Activated CD4-positive, alpha-beta memory T cell treated with anti-CD3 and anti-CD28 coated beads for 36 hours (primary cell): Measurements from ENCODE around the gene TGFBR2. TPM values are rescaled to one million over a fixed set of nuclear protein-coding genes. Genes with fewer than 3 reads are reported as not detected.

ENCODE experiments used
- CTCF ChIA-PET: fragments of 350-600 bp; sonication (Branson Sonifier 250); formaldehyde crosslinking; loops from one replicate; lab custom pipeline; 2021; ENCODE audit warnings: antibody characterized with exemption, inconsistent platforms; lab: Charles Lee
- POLR2A ChIA-PET: fragments of 350-600 bp; sonication (Branson Sonifier 250); formaldehyde crosslinking; loops from one replicate; lab custom pipeline; 2021; ENCODE audit warnings: antibody characterized with exemption; lab: Charles Lee
- DNase-seq: peaks from one replicate; pipeline ENCODE4 v3.0.0-alpha.2; 2020
- H3K27ac Mint-ChIP-seq: one replicate; pipeline ENCODE4 v1.8.0; 2021; ENCODE audit warnings: mixed read lengths
- H3K27me3 Mint-ChIP-seq: one replicate; pipeline ENCODE4 v1.8.0; 2021; ENCODE audit warnings: mixed read lengths
- H3K36me3 Mint-ChIP-seq: one replicate; pipeline ENCODE4 v1.8.0; 2021; ENCODE audit warnings: mixed read lengths
- H3K4me1 Mint-ChIP-seq: one replicate; pipeline ENCODE4 v1.8.0; 2021; ENCODE audit warnings: low read depth, mixed read lengths
- H3K4me3 Mint-ChIP-seq: one replicate; pipeline ENCODE4 v1.8.0; 2021; ENCODE audit warnings: mild to moderate bottlenecking, mixed read lengths
- H3K9me3 Mint-ChIP-seq: one replicate; pipeline ENCODE4 v1.8.0; 2021; ENCODE audit warnings: mixed read lengths
- intact Hi-C: fragments of 100-400 bp; cut with micrococcal nuclease; formaldehyde crosslinking; loops from one replicate; pipeline ENCODE4 v1.15.1; 2023
- total RNA-seq, 2 experiments: library from RNA; stranded (reverse); gene quantifications; one replicate each; pipeline ENCODE4 v1.2.3, GENCODE V29; 2021

Gene TGFBR2
- total RNA-seq, 2 experiments from 2014 or later, result 36.8 to 37.0 TPM

- peaks cover 4% of the 10 kb centered on the region for H3K4me1 Mint-ChIP-seq
- ChIA-PET CTCF (no interaction called here), POLR2A (interaction anchor here (1.1 kb wide), 1 partner anchor 10 kb away, joined by 5 read pairs; no protein-coding TSS in a partner anchor)
- peaks cover 1% of the 10 kb centered on the region for H3K36me3 Mint-ChIP-seq
- H3K4me3 Mint-ChIP-seq, result no peak overlapping the region
- H3K27me3 Mint-ChIP-seq, result no peaks in the 10 kb centered on the region
- DNase-seq, result no peak
- intact Hi-C loops, result no loop called here
- no peak overlapping the region for H3K27ac Mint-ChIP-seq
- H3K9me3 Mint-ChIP-seq, result peaks cover 7% of the 10 kb centered on the region
These were observed 102.1 kb downstream of the TGFBR2 start for GRCh38 chr3:30708472-30708871.

DNA sequence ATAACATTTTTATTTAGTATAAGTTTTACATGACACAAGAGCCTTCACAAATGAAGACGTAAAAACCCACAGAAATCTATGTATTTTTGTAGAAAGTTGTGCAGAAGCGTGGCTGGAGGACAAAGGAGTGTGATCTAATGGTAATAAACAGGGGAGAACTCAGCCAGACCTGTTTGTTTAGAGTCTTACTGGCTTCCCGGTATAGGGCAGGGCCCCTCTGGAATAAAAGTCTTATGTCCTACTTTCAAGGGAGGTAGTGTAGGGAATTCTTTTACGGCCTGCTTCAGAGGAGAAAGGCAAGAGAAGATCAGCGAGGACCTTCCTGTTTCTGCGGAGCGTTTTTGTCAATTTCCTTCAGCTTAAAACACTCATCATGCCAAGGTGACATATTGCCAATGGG is 103.6 kb downstream of the TGFBR2 start:
- ChIA-PET CTCF (no interaction called here), POLR2A (no interaction called here)
- Mint-ChIP-seq H3K4me1 (peaks cover 4% of the 10 kb centered on the region), H3K36me3 (peaks cover 1% of the 10 kb centered on the region), H3K9me3 (peaks cover 7% of the 10 kb centered on the region), H3K27me3 (no peaks in the 10 kb centered on the region), H3K4me3 (no peak overlapping the region), H3K27ac (no peak overlapping the region)
- no peak for DNase-seq
- intact Hi-C loops, result no loop called here

DNA sequence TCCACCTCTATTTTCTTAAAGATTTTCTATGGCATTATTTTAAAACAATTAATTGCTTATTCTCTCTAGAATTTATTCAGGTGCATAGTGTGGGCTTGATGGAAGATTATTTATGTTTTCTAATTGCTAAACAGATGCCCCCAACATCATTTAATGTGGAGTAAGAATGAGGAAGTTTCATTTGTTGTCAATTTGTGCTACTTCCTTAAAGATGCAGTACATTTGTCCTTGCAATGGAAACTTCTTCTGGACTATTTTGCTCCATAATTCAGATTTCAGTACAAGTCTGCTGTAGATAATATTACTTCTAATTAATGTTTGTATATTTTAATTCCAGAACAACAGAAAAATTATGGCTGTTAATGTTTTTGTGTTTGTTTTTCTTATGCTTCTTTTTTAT is 104.8 kb downstream of the TGFBR2 start:
- no peaks in the 10 kb centered on the region for H3K27me3 Mint-ChIP-seq
- ChIA-PET POLR2A (no interaction called here), CTCF (no interaction called here)

DNA sequence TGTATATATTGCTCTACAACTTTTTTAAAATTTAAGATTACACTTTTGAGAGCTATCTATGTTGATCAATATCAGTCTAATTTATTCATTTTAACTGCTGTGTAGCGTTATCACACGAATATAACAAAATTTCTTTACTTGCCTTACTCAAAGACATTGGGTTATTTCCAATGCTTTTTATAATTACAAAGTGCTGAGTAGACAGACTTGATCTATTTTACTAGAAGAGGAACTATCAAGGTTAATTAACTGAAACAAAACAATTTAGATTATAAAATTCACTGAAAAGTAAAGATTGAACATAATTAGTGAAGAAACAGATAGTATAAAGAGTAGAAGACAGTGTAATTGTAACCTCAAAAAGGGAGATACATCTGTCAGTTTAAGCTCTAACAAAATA is 105.5 kb downstream of the TGFBR2 start:
- no peak overlapping the region for H3K4me3 Mint-ChIP-seq

More for the DNA sequence above, 104.8 kb downstream of the TGFBR2 start:
- Mint-ChIP-seq H3K4me3 (no peak overlapping the region), H3K36me3 (peaks cover 1% of the 10 kb centered on the region), H3K9me3 (peaks cover 7% of the 10 kb centered on the region), H3K27ac (no peak overlapping the region), H3K4me1 (peaks cover 4% of the 10 kb centered on the region)
- intact Hi-C loops, result no loop called here
- DNase-seq, result no peak

DNA sequence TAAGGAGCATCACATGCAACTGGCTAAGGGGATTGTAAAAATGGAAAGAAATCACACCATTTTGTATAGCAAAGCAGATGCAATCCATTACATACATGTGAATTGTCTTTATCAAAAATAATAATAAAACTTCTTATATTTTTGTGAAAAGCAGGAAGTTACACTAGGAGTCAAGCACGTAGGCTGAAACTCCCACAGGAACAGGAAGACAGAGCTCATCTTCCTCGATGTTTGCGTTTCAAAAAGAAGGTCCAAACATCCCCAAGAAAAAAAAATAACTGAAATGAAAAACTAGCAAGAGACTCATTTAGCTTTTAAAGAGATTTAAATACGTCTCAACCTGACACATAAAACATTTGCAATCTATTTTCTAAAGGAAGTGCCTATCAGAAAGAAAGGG is 106.6 kb downstream of the TGFBR2 start:
- Mint-ChIP-seq H3K27ac (no peak overlapping the region), H3K9me3 (no peaks in the 10 kb centered on the region), H3K36me3 (no peaks in the 10 kb centered on the region), H3K4me3 (no peak overlapping the region), H3K27me3 (no peaks in the 10 kb centered on the region), H3K4me1 (peaks cover 4% of the 10 kb centered on the region)
- ChIA-PET POLR2A (no interaction called here), CTCF (no interaction called here)
- no peak for DNase-seq
- intact Hi-C loops, result no loop called here

More for the DNA sequence above, 105.5 kb downstream of the TGFBR2 start:
- Mint-ChIP-seq H3K27me3 (no peaks in the 10 kb centered on the region), H3K27ac (no peak overlapping the region), H3K4me1 (peaks cover 4% of the 10 kb centered on the region), H3K9me3 (peaks cover 3% of the 10 kb centered on the region), H3K36me3 (peaks cover 1% of the 10 kb centered on the region)
- intact Hi-C loops, result no loop called here
- DNase-seq, result no peak
- ChIA-PET POLR2A (no interaction called here), CTCF (interaction anchor here (0.7 kb wide), 1 partner anchor 19 kb away, joined by 3 read pairs; no protein-coding TSS in a partner anchor)

GRCh38 chr3:30713885-30714503 is 107.6 kb downstream of the TGFBR2 start:
- no peaks in the 10 kb centered on the region for H3K36me3 Mint-ChIP-seq
- no peak overlapping the region for H3K27ac Mint-ChIP-seq
- no peak for DNase-seq
- ChIA-PET CTCF (no interaction called here), POLR2A (no interaction called here)
- H3K4me1 Mint-ChIP-seq, result no peaks in the 10 kb centered on the region
- H3K4me3 Mint-ChIP-seq, result no peak overlapping the region
- no peaks in the 10 kb centered on the region for H3K27me3 Mint-ChIP-seq
- intact Hi-C loops, result no loop called here
- H3K9me3 Mint-ChIP-seq, result no peaks in the 10 kb centered on the region

GRCh38 chr3:30719536-30719935 is 113.1 kb downstream of the TGFBR2 start:
- no peaks in the 10 kb centered on the region for H3K36me3 Mint-ChIP-seq
- ChIA-PET CTCF (interaction anchor here (1.7 kb wide), 1 partner anchor 27 kb away, joined by 4 read pairs; no protein-coding TSS in a partner anchor), POLR2A (no interaction called here)
- no peak overlapping the region for H3K27ac Mint-ChIP-seq
- intact Hi-C loops, result no loop called here
- H3K4me1 Mint-ChIP-seq, result no peaks in the 10 kb centered on the region
- H3K27me3 Mint-ChIP-seq, result peaks cover 4% of the 10 kb centered on the region
- no peak overlapping the region for H3K4me3 Mint-ChIP-seq
- no peaks in the 10 kb centered on the region for H3K9me3 Mint-ChIP-seq
- no peak for DNase-seq

DNA sequence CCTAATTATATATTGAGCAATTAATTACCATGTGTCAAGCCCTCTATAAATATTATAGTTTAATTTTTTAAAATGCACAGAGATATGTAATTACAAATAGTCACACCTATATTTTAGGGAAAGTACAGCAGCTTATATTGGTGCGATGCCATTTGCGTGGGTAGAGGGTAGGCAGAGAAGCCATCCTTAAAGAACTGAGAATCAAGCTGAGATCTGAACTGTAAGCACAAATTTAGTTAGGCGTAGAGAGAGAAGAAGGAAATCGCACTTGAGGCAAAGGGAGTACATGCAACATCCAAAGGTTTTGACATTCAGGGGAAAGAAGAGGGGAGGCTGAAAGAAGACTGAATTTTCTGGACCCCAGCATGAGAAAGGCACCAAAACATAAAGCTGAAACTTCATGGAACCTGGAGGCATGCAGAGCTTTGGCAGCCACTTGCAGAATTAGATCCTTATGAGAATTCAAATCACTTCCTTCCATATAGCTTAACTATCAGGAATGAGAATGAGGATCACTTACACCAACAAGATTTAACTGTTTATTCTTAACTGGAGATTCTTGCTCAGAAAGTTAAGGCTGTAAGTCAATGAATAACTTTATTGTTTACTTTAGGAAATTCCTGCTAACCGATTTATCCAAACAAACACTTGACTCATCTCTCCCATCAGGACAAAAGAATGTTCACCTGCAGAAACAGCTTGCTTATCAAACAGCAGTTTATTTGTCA is 114.3 kb downstream of the TGFBR2 start:
- intact Hi-C loops, result no loop called here
- CTCF ChIA-PET, result no interaction called here
- H3K9me3 Mint-ChIP-seq, result no peaks in the 10 kb centered on the region
- H3K27ac Mint-ChIP-seq, result no peak overlapping the region
- no peak for DNase-seq
- H3K36me3 Mint-ChIP-seq, result no peaks in the 10 kb centered on the region
- H3K27me3 Mint-ChIP-seq, result peaks cover 4% of the 10 kb centered on the region
- POLR2A ChIA-PET, result no interaction called here
- H3K4me3 Mint-ChIP-seq, result no peak overlapping the region
- no peaks in the 10 kb centered on the region for H3K4me1 Mint-ChIP-seq

GRCh38 chr3:30721314-30721634 is 114.9 kb downstream of the TGFBR2 start:
- no peaks in the 10 kb centered on the region for H3K4me1 Mint-ChIP-seq
- ChIA-PET POLR2A (no interaction called here), CTCF (no interaction called here)
- no peak overlapping the region for H3K27ac Mint-ChIP-seq
- no peaks in the 10 kb centered on the region for H3K36me3 Mint-ChIP-seq
- H3K4me3 Mint-ChIP-seq, result no peak overlapping the region
- H3K27me3 Mint-ChIP-seq, result peaks cover 4% of the 10 kb centered on the region
- no peaks in the 10 kb centered on the region for H3K9me3 Mint-ChIP-seq
- intact Hi-C loops, result no loop called here
- DNase-seq, result no peak

DNA sequence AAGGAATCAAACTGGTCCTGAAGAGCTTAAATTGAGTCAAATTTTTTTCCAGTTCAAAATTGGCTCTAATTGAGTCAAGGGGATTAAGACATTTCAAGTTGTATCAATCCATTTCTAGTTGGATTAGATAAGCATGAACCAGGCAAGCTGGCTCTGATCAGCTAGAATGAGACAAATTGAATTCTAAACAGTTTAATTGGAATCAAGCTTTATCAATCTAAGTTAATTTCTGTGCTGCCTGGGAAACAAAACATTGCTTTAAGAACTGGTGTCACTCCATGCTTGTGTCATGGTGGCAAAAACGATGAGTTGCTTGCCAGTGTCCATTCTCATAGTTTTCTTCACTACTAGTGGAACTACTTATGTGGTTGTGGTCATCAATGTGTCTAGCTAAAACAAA is 116.8 kb downstream of the TGFBR2 start:
- Mint-ChIP-seq H3K36me3 (no peaks in the 10 kb centered on the region), H3K27me3 (peaks cover 4% of the 10 kb centered on the region), H3K4me3 (no peak overlapping the region), H3K4me1 (no peaks in the 10 kb centered on the region), H3K27ac (no peak overlapping the region), H3K9me3 (no peaks in the 10 kb centered on the region)
- CTCF ChIA-PET, result no interaction called here
- POLR2A ChIA-PET, result no interaction called here
- no peak for DNase-seq
- intact Hi-C loops, result no loop called here

DNA sequence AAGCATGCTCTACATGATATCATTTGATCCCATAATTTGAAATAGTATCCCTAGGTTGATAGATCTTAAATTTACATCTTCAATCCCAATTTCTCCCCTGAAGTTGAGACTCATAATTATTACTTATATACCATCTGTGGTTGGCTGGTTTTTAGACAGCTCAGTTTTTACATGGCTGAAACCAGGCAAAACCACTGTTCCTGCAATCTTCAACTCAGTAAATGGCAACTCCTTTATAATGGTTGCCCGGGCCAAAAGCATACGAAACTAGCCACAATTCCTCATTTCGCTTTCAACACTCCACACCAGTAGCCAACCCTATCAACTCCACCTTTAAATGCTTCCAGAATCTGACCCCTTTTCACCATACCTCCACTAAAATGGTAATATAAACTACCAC is 118.5 kb downstream of the TGFBR2 start:
- POLR2A ChIA-PET, result no interaction called here
- Mint-ChIP-seq H3K4me3 (no peak overlapping the region), H3K9me3 (no peaks in the 10 kb centered on the region), H3K27ac (no peak overlapping the region), H3K36me3 (no peaks in the 10 kb centered on the region), H3K27me3 (no peaks in the 10 kb centered on the region), H3K4me1 (peaks cover 4% of the 10 kb centered on the region)
- intact Hi-C loops, result no loop called here
- DNase-seq, result no peak
- CTCF ChIA-PET, result interaction anchor here (1.0 kb wide), 1 partner anchor 27 kb away, joined by 3 read pairs; no protein-coding TSS in a partner anchor

DNA sequence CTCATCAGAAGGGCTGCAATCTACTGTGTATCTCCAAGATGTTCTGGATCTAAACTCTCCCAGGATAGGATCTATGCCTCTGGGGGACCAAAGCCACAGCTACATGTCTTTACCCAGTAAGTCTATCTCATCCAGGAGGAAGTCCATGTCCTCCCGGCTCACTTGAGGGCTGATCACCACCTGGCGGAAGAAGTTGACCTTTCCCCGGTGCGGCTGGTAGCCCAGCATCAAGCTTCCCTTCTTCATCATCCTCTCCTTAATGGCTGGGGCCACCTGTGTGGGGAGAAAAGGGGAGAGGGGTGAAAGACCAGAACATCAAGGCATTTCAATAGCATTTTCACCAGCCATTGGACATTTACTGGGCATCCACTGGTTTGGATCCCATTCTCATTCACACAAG is 121.7 kb downstream of the TGFBR2 start:
- no peak for DNase-seq
- Mint-ChIP-seq H3K4me1 (peaks cover 4% of the 10 kb centered on the region), H3K27ac (no peak overlapping the region), H3K36me3 (no peaks in the 10 kb centered on the region), H3K9me3 (no peaks in the 10 kb centered on the region), H3K27me3 (no peaks in the 10 kb centered on the region), H3K4me3 (no peak overlapping the region)
- POLR2A ChIA-PET, result no interaction called here
- CTCF ChIA-PET, result no interaction called here
- intact Hi-C loops, result no loop called here

DNA sequence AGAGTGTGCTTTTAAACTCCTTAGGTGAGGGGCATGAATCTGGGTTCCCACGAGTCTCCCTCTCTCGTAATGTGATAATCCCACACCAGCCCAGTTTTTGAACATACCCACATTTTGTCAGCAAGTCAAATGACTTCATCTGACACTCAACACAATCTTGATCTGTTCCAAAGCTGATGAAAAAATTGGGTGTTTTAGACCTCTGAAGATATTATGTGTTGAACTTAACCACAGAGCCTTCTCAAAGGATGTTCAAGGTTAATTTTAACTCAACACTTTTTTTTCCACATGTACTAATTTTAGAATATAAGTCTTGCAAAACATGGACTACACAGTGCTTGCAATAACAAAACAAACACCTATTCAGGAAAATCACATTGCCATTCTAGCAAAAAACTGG is 123.1 kb downstream of the TGFBR2 start:
- Mint-ChIP-seq H3K4me1 (peaks cover 4% of the 10 kb centered on the region), H3K36me3 (no peaks in the 10 kb centered on the region), H3K27ac (no peak overlapping the region), H3K4me3 (no peak overlapping the region), H3K27me3 (no peaks in the 10 kb centered on the region), H3K9me3 (no peaks in the 10 kb centered on the region)
- intact Hi-C loops, result no loop called here
- ChIA-PET POLR2A (no interaction called here), CTCF (interaction anchor here (1.6 kb wide), 1 partner anchor 530 kb away, joined by 3 read pairs; no protein-coding TSS in a partner anchor)
- DNase-seq, result no peak
